CD4-positive, alpha-beta T cell treated with Interleukin-4 for 4 hours (primary cell): Measurements from ENCODE around the gene CMTM1.
A peak's percentile ranks its signal among the peaks of the same experiment; 100 is the strongest.
"Not testable (repeated sequence)": the region's sequence is repeated elsewhere in the genome, so short reads cannot be mapped to it uniquely, and the experiment has no call there.

Experiments used
- DNase-seq: peaks from one replicate; pipeline ENCODE4 v3.0.0-alpha.2; 2020

Gene CMTM1

DNA sequence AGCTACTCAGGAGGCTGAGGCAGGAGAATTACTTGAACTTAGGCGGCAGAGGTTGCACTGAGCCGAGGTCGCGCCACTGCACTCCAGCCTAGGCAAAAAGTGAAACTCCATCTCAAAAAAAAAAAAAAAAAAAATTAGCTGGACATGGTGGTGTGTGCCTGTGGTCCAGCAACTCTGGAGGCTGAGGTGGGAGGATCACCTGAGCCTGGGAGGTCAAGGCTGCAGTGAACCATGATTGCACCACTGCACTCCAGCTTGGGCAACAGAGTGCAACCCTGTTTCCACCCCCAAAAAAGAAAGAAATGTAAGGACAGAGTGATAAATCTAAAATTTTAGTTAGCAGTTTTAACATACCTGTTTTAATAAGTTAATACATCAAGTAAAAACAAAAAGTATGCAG lies 30.3 kb downstream of the CMTM1 start:
- DNase-seq = not testable (repeated sequence)

DNA sequence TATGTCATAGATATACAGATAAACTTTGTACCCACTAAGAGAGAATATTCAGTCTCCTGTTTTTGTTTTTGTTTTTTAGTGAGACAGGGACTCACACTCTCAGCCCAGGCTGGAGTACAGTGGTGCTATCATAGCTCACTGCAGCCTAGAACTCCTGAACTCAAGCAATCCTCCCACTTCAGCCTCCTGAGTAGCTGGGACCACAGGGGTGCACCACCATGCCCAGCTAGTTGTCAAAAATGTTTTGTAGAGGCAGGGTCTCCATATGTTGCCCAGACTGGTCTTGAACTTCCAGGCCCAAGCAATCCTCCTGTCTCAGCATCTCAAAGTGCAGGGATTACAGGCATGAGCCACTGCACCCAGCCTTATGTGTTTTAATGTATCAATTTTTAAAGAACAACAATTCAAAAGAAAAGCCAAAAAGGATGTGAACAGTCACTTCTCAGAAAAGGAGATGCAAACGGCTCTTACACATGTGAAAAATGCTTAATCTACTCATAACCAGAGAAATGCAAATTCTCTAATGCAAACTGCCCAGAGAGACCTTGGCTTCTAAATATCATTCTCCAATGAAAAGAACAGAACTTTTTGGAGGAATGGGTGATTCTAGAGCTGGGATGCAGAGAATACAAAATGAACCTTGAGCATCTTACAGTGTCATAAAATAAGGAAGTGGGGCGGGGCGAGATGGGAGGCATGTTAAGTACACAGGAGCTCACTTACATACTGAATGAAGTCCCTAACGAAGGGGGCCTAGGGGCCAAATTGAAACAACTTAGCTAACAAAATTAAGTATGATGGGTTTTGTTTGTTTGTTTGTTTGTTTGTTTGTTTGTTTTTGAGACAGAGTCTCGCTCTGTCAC lies 31.0 kb downstream of the CMTM1 start:
- DNase-seq = peak; percentile 7

DNA sequence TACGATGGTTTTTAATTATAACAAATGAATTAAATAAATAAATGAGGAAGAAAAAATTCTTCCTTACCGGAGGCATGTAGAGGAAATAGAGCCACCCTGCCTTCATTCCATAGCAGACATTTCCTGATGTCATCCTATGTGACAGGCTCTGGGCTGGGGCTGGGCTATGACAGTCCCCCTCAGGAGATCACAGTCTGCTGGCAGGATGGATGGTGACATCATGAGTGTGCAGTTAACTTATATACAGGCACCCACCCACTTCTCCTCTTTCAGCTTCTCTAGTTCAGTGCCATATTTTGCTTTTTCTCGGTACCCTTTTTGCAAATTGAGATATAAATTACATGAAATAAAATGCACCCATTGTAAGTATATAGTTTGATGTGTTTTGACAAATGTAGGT lies 31.9 kb downstream of the CMTM1 start:
- DNase-seq = no peak

DNA sequence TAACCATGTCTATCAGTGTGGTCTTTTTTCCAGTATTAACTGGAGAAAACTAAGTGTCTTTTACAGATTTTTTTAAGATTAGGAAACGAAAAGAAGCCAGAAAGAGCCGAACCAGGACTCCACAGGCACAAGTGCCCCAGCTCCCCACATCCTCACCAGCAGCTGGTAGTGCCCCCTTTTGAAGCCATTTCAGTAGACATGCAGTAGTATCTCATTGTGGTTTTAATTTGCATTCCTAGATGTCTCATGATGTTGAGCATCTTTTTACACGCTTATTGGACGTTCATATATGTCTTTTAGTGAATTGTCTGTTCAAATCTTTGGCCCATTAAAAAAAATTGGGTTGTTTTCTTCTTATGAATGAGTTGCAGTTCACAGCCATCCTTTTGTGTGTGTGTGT lies 33.5 kb downstream of the CMTM1 start:
- no peak for DNase-seq

DNA sequence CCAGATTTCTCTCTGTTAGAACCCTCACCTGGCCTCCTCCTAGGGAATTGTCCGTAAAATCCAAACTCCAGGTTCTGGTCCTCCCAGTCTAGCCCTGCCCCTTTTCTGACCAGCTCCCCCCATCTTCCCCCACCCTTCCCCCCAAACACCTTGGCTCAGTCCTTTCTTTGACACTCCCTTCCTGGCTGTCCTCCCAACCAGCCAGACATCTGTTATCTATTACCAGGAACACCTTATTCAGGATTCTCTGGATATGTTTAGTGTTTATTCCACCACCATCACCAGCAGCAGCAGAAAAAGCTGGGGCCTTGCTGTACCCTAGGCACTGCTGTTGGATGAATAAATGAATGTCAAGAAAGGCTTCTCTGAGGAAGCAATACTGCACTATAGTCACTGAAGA lies 34.2 kb downstream of the CMTM1 start:
- no peak for DNase-seq

DNA sequence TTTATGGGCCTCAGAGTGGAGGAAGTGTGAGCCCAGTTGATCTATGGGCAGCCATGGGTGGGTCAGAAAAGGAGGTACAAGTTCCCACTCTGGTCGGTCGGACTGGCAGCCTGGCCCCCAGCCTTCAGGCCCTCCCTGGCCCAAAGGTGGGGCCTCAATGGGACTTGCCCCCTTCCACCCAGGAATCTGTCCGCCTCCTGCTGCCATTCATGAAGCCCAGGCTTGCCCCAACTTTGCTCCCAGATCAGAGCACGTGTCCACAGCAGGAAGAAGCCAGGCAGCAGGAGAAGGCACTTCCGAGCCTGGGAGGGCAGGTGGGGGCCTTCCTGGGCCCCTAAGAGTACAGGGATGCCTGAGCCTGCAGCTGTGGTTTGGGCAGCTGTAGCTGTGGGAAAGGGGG lies 35.2 kb downstream of the CMTM1 start:
- DNase-seq = no peak

DNA sequence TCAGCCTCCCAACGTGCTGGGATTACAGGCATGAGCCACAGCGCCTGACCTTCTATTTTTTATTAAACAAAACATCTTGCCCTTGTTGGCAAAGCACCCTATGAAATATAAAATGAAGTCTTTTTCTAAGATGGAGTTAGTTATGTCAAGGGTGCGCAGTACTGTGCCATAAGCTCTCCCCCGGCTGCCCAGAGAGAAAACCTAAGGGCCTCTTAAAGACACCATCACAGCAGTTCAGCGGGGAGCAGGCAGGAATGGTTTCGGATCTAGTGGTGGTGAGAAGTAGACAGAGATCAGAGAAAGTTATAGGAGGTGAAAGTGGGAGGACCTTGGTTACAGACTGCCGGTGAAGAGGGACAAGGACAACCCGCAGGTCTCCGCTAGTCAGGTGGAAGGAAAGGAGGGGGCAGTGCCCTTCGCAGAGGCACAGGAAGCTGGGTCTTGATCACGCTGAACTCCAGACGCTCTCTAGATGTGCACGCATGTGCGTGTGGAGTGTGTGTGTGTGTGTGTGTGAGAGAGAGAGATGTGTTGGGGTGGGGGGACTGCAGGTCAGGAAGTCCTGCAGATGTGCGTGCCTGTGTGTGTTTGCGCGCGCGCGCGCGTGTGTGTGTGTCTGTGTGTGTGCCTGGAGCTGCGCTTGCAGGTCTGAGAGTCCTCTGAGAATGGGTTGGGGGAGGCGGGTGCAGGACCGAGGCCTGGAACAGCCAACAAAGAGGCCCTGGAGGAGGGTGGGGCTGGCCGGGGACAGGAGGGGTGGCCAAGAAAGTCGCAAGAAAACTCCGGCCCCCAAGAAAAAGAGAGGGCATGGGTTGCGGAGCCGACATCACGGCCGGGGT lies 37.5 kb downstream of the CMTM1 start:
- peak; percentile 90 for DNase-seq

DNA sequence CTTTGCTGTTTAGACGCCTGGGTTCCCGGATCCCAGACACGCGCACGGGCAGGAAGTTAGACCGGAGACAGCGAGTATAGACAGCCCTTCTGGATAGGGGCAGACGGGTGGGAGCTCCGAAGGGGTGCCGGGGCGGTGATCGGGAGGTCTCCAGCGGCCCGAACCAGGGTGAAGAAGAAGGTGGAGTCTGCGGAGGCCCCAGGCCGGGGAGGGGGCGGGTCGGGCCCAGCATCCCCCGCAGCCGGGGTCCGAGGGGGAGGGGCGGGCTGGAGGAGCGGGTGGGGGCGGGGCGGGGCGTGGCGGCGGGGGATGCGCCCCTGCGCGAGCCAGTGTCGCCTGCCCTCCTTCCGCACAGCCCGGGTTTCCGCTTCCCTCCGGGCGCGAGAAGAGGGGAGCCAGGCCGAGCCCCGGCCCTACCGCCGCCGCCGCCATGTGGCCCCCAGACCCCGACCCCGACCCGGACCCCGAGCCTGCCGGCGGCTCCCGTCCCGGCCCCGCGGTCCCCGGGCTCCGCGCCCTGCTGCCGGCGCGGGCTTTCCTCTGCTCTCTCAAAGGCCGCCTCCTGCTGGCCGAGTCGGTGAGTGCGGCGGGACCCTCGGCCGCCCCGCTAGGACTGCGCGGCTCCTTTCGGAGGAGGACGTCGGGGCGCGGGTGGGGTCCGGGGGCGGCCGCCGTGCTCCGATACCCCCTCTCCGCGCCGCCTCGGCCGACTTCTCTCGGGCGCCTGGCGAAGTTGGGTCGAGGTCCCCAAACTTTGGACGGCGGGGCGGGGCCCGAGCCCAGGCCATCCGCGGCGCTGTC lies 38.3 kb downstream of the CMTM1 start, which contains the start of gene CMTM3:
TSS of gene CMTM3 (plus strand) at position 329 of the 801 bp plus-strand sequence. CDS start at position 431, 102 bp downstream.
- peak; percentile 57 for DNase-seq

DNA sequence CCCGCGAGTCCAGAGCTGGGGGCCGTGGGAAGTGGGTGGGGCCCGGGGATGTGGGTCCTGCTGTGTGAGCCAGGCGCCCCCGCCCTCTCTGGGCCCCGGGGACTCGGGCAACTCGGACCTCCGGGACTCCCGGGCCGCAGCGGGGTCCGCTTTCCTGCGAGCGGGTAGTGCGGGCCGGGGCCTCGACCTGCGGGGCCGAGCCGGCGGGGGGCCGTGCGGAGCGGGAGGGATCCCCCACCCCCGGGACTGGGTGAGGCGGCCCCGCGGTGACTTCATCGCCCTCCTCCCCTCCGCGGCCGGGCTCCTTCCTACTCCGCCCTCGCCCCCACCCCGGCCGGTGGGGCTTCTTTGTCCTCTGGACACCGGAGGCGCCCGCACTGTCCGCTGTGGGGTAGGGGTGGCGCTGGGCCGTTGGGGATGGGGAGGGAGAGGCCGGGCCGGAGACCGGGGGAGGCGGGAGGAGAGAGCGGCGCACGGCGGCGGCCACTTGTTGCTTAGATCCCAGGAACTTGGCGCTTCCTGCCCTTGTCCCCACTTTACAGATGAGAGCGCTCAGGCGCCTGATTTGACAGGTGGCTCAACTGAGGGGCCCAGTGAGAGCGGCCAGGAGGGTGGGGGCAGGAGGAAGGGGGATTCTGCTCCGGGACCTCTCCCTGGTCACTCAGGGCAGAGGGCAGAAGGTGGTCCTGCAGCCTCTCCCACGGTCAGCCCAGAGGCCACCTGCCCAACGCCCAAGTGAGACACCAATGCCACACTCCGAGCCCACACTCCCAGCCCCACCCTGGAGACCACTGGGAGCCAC lies 39.1 kb downstream of the CMTM1 start:
- peak; percentile 11 for DNase-seq

DNA sequence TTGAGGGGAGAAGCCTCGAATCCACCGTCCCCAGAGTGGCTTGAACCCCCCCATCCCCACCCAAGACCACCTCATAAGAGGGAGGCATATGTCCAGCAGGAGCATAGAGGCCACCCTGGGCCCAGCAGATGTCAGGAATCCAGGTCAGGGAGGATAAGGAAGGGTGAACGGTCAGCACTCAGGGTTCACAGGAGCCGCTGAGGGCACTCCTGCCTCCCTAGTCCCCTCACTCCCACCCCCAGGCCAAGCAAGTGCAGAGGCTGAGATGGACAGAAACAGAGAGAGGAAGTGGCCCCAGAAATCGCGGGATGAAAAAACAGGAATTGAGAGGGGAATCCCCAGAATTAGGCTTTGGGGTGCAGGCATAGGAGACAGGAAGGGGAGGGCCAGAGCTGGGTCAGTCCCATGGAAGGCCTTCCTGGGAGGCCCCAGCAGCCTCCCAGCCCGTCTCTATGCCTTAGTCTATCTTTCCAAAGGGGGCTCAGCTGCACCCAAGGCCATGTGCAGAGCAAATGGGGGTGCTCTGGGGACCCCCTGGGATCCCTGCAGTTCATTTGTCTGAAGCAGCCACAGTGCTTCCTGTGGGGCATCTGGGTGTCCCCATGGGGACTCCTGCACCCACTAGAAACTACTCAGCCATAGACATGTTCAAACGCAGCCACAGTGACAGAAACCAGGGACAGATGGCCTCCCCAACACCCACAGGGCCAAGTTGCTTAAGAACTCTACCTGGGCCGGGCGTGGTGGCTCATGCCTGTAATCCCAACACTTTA lies 39.9 kb downstream of the CMTM1 start:
- peak; percentile 13 for DNase-seq

DNA sequence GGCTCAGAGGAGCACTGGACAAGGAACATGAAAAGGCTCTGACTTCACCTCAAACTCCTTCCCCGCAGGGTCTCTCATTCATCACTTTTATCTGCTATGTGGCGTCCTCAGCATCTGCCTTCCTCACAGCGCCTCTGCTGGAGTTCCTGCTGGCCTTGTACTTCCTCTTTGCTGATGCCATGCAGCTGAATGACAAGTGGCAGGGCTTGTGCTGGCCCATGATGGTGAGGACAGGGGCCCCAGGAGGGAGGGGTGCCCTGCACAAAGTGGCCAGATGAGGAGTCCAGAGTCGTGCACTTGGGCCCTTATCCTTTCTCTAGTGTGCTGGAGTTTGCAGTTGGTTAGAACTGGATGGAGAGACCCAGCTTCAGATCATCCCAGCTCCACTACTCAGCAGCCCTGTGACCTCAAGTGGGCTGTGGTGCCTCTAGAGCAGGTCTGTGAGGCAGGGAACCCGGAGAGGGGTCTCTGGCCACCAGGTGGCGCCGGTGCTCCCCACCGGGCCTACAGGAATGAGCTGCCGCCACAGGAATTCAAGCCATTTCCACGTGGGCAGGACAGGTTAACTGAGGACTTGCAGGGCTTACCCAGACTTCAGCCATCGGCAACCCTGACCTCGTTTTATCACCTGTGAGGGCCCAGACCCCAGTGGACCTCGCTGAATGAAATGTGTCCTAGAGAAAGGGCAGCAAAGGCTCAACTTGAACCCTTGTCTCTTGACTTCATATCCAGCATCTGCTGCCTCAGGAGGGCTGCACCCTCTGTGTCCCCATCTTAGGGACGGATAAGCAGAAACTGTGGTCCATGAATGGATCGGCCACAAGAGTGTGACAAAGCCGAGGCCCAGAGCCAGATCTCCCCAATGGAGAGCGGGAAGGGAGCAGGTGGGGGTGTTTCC lies 42.3 kb downstream of the CMTM1 start:
- peak; percentile 78 for DNase-seq

DNA sequence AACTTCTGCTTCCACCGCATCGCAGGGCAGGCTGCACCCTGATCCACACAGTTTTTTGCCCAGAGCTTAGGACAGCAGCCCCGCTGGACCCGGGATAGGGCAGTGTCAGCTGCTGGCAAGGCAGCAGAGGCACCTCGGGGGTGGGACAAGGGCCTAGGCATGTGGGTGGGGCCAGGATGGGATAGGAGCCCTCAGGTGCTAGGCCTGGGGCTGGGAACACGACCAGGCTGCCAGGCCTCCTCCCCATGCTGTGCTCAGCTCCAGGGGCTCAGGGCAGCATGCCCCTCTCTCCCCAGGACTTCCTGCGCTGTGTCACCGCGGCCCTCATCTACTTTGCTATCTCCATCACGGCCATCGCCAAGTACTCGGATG lies 42.9 kb downstream of the CMTM1 start:
- no peak for DNase-seq

DNA sequence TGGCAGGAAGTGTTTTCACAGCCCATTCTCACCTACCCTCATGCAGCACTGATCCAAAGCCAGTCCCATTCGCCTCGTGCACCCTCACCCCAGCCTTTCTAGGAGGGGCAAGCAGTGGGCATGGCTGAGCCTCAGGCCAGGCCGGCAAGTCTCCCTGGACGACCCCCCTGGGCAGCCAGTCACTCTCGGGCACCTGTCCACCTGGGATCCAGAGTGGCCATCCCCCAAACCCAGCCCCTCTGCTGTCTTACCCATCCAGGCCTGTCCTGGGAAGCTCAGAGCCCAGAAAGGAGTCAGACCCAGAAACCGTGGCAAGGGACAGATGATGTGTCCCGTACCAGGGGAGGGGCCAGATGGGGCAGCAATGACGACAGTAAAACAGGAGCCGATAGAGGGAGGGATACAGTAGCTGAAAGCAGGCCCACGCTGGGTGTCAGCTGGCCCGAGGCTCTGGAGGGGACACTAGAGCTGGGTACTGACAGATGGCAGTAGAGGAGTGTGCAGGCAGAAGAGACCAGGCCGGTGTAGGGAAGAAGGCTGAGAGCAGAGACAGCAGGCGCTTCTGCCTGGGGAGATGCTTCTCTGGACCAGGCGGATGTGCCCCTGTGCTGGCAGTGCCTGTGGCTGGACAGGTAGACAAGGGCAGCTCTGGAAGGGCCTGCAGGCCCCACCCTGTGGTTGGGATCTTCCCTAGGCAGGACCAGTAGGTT lies 44.0 kb downstream of the CMTM1 start:
- no peak for DNase-seq

DNA sequence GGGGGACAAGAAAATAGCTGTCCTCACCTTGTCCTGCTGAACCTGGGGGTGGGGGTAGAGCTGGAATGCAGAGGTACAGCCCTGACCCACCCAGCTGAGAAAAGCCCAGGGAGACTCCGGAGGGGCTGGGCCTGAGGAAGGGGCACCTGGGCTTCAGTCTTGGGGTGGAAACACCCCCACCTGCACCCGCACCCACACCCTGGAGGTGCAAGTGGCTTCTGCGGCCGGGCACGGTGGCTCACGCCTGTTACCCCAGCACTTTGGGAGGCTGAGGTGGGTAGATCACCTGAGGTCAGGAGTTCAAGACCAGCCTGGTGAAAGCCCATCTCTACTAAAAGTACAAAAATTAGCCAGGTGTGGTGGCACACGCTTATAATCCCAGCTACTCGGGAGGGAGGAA lies 45.7 kb downstream of the CMTM1 start:
- not testable (repeated sequence) for DNase-seq

DNA sequence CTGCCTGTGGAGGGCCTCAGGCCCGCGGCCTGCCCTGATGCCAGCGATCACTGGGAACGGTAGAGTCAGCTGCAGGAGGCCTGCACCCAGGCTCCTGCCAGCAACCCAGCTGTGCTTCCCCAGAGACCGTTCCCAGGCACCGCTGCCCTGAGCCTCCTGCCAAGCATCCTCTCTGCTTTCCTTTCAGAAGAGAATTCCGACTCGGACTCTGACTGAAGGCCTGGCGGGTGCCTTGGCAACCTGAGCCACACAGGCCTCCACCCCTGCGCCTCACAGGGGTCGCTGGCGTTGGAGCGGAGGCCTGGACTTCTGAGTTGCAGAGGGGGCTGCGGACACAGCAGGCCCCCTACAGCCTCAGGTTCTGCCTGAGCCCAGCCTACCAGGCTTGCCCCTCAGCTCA lies 46.2 kb downstream of the CMTM1 start:
- DNase-seq = no peak

DNA sequence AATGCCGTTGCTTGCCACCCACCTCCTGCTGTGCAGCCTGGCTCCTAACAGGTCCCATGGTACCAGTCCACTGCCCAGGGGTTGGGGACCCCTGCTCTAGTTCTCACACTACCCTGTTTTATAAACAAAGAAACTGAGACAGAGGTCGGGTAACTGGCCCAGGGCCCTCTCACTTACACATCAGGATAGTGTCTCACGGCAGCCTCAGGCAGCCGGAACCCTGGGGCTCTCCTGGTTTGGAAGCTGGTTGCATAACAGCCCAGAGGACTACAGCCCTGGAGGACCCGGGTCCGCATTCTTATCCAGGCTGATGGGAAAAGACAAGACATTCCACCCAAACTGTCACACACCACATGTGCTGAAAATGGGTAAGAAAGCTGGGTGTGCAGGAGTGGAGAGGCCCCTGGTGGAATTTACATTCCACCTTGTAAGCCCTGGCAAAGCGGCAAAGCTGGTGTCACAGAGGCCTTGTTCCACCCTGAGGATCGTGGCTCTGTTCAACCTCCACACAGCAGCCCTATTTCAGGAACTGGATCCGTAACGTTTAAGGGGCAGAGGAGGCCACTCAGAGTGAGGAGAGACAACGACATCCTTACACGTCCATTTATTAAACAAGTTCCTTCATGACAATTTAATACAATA lies 48.0 kb downstream of the CMTM1 start:
- DNase-seq = no peak

DNA sequence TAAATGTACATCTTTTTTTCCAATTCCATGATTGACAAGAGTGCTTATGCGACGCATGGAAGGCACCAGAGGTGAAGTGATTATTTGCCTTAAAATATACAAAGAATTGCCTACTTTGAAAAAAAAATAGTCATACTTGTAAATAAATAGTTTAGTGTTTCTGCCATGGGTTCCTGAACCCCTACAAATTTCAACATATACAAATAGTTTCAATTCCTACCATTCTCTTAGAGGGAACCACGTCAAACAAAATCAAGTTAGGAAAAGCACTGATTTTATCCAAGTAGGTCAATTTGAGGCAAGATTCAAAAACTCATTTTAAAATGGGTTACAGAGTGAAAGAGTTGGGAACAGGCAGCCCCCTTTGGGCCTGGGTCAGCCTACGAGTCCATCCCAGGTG lies 49.9 kb downstream of the CMTM1 start:
- no peak for DNase-seq

DNA sequence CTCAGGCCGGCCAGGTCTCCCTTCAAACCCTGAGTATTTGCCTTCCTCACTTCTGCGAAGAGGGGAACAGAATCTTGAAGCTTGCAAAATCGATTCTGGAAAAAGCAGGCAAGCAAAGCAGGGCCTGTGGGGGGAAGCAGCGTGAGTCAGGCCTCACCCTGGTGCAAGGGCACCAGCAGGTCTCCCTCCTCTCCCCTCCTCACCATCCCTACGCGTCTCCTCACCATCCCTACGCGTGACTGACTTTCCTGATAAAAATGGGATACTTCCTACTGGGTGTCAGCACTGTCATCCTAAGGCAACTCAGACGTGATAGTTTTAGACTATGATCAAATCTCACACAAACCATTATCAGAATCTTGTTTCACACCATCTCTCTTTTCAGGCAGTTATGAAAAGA lies 50.4 kb downstream of the CMTM1 start:
- DNase-seq = no peak

DNA sequence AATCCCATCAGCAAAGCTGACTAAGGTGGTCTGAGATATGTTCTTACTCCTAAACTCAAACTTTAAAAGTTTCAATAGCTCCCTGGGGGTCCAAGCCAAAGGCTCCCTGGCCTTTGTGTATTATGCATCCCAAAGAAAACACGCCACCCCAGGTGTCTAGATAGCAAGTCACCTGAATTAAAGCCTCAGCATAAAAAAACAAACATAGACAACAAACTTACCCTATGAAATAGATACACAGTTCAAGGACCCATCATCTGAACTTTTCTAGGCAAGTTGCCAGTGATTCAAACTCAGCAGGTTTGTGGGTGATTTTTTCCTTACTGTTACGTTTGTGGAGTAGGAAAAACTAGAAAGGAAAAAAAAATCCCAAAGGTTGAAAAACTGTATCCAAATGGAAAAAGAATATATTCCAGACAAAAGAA lies 50.8 kb downstream of the CMTM1 start:
- no peak for DNase-seq
